GM12878 (cell line): ENCODE measurements around the gene SRBD1.

ENCODE experiments used
- CBFB ChIP-seq: IDR thresholded peaks from 2 replicates; pipeline ENCODE4 v1.6.1; 2016; ENCODE audit warnings: antibody characterized with exemption, low read depth
- EED ChIP-seq: sonication (generic); IDR thresholded peaks from 2 replicates; pipeline ENCODE4 v1.6.1; 2016; ENCODE audit warnings: antibody characterized with exemption, low read depth
- JUND ChIP-seq: IDR thresholded peaks from 2 replicates; pipeline ENCODE4 v1.6.1; 2012; ENCODE audit warnings: low read depth, mild to moderate bottlenecking, low read length, improper control_type of control experiment, moderate library complexity
- MTA2 ChIP-seq: fragments of 450-650 bp; IDR thresholded peaks from 2 replicates; pipeline ENCODE4 v1.6.1; 2016; ENCODE audit warnings: low read depth, mild to moderate bottlenecking, moderate library complexity
- NR2C1 ChIP-seq: fragments of 450-650 bp; IDR thresholded peaks from 2 replicates; pipeline ENCODE4 v1.6.1; 2017; ENCODE audit warnings: antibody characterized with exemption, mild to moderate bottlenecking, moderate library complexity
- PML ChIP-seq: IDR thresholded peaks from 2 replicates; pipeline ENCODE4 v1.6.1; 2012; ENCODE audit warnings: low read length, inconsistent platforms
- RAD21 ChIP-seq: IDR thresholded peaks from 2 replicates; pipeline ENCODE4 v1.6.1; 2011; ENCODE audit warnings: mild to moderate bottlenecking, low read depth, low read length, moderate library complexity; ENCODE audit not compliant: insufficient read depth
- SIN3A ChIP-seq: IDR thresholded peaks from 2 replicates; pipeline ENCODE4 v1.6.1; 2012; ENCODE audit warnings: low read depth, low read length, improper control_type of control experiment
- ZNF274 ChIP-seq: IDR thresholded peaks from one replicate; pipeline ENCODE4 v1.8.0; 2011; ENCODE audit not compliant: insufficient read length, insufficient read depth

- TF ChIP-seq RAD21 (no peak), CBFB (no peak), PML (no peak), EED (no peak), SIN3A (no peak), ZNF274 (no peak), JUND (no peak), NR2C1 (no peak), MTA2 (no peak)
Measured at GRCh38 chr2:45570671-45571334, 40.3 kb downstream of the SRBD1 start.
